Tibial nerve (tissue), 4 donors: Measurements from ENCODE around the gene PRR5.

Experiments
- EP300 ChIP-seq, 2 donors: sonication (generic); formaldehyde crosslinking; IDR thresholded peaks; one replicate each; pipeline ENCODE4 v1.6.1; 2017; ENCODE audit warnings: antibody characterized with exemption in 2 of 2, mild to moderate bottlenecking in 1 of 2
- POLR2A ChIP-seq, 2 donors: fragments of 450-650 bp; IDR thresholded peaks; one replicate each; pipeline ENCODE4 v1.6.1; 2017; ENCODE audit warnings: antibody characterized with exemption in 2 of 2, mild to moderate bottlenecking in 2 of 2, moderate library complexity in 2 of 2
- TF ChIP-seq, protein P1 (sequence below), 5 experiments: fragments of 200-600 bp in 3 of 5; fragments of 450-650 bp in 2 of 5; sonication (generic) in 3 of 5; IDR thresholded peaks; one replicate each; pipeline ENCODE4 v1.5.1; 2016 to 2019; ENCODE audit warnings: antibody characterized with exemption in 5 of 5, mild to moderate bottlenecking in 3 of 5, moderate library complexity in 2 of 5

DNA sequence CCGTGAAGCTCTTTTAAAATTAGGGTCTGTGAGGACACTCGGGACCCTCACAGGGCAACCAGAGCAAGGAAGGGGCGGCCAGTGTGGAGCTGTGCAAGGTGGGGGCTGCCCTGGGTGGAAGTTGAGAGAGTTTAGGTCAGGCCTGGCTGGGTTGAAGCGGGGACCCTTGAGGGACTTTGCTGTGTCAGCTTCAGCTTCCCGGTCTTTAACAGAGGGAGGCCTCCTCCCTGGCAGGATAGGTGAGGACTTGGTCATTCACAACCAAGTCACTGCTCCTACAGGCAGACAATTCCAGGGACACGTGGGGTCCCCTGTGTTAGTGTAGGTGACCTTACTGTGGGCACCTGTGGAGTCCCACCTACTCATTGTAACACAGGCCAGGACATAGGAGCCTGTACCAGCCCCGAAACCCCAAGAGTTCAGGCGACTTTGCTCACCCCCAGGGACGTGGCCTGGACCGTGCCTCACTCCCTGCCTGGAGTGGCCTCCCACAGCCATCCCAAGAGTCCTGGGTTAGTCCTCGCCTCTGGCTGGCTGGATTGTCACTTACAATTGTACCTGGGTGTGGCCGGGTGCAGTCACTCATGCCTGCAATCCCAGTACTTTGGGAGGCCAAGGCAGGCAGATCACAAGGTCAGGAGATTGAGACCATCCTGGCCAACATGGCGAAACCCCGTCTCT lies 31.6 kb downstream of the PRR5 start:
- TF ChIP-seq, protein P1, sequence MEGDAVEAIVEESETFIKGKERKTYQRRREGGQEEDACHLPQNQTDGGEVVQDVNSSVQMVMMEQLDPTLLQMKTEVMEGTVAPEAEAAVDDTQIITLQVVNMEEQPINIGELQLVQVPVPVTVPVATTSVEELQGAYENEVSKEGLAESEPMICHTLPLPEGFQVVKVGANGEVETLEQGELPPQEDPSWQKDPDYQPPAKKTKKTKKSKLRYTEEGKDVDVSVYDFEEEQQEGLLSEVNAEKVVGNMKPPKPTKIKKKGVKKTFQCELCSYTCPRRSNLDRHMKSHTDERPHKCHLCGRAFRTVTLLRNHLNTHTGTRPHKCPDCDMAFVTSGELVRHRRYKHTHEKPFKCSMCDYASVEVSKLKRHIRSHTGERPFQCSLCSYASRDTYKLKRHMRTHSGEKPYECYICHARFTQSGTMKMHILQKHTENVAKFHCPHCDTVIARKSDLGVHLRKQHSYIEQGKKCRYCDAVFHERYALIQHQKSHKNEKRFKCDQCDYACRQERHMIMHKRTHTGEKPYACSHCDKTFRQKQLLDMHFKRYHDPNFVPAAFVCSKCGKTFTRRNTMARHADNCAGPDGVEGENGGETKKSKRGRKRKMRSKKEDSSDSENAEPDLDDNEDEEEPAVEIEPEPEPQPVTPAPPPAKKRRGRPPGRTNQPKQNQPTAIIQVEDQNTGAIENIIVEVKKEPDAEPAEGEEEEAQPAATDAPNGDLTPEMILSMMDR (IDR thresholded peaks at IDR 0.05): no peak
- TF ChIP-seq EP300 (IDR thresholded peaks at IDR 0.05) (no peak), POLR2A (IDR thresholded peaks at IDR 0.05) (no peak)
